Mesenchymal stem cell (in vitro differentiated cells and primary cell): ENCODE measurements around the gene PLCB1.

Experiments
- DNase-seq: peaks from one replicate; pipeline ENCODE4 v3.0.0-alpha.2; 2013
- H2AFZ ChIP-seq: one replicate; pipeline ENCODE4 v1.6.1; 2013; ENCODE audit warnings: low read depth, mild to moderate bottlenecking, control low read depth, inconsistent platforms, low read length, moderate library complexity
- H2AK5ac ChIP-seq: 2 replicates; pipeline ENCODE4 v1.6.1; 2013; ENCODE audit warnings: low read length, moderate library complexity, mild to moderate bottlenecking, inconsistent platforms; ENCODE audit not compliant: severe bottlenecking
- H2BK120ac ChIP-seq: one replicate; pipeline ENCODE4 v1.6.1; 2013; ENCODE audit warnings: low read depth, mild to moderate bottlenecking, inconsistent platforms, low read length, moderate library complexity
- H2BK12ac ChIP-seq, 2 experiments: one replicate each; pipeline ENCODE4 v1.6.1; 2013; ENCODE audit warnings: inconsistent platforms in 2 of 2, low read length in 2 of 2, mild to moderate bottlenecking in 2 of 2, moderate library complexity in 2 of 2, control low read depth in 1 of 2
- H2BK15ac ChIP-seq: one replicate; pipeline ENCODE4 v1.6.1; 2013; ENCODE audit warnings: mild to moderate bottlenecking, low read depth, inconsistent platforms; ENCODE audit not compliant: poor library complexity, severe bottlenecking
- H2BK5ac ChIP-seq: 2 replicates; pipeline ENCODE4 v1.6.1; 2013; ENCODE audit warnings: low read depth, mild to moderate bottlenecking, low read length, control low read depth, inconsistent platforms; ENCODE audit not compliant: poor library complexity, severe bottlenecking
- H3K14ac ChIP-seq, 2 experiments: one replicate each; pipeline ENCODE4 v1.6.1; 2013; ENCODE audit warnings: inconsistent platforms in 2 of 2, low read length in 2 of 2, control low read depth in 1 of 2, mild to moderate bottlenecking in 1 of 2, moderate library complexity in 1 of 2
- H3K18ac ChIP-seq, 2 experiments: one replicate each; pipeline ENCODE4 v1.6.1; 2013; ENCODE audit warnings: inconsistent platforms in 2 of 2, low read length in 2 of 2, control low read depth in 1 of 2, low read depth in 1 of 2, mild to moderate bottlenecking in 1 of 2
- H3K23ac ChIP-seq, 2 experiments: one replicate each; pipeline ENCODE4 v1.6.1; 2013; ENCODE audit warnings: inconsistent platforms in 2 of 2, low read length in 2 of 2, mild to moderate bottlenecking in 2 of 2, moderate library complexity in 2 of 2, control low read depth in 1 of 2
- H3K27ac ChIP-seq: 2 replicates; pipeline ENCODE4 v1.5.1; 2013; ENCODE audit warnings: mild to moderate bottlenecking, moderate library complexity, low read length, control low read depth, inconsistent platforms; ENCODE audit not compliant: poor library complexity, severe bottlenecking
- H3K27me3 ChIP-seq, 2 experiments: 2 replicates each; pipeline versions ENCODE4 v1.6.1 to v1.7.0; 2013; ENCODE audit warnings: low read length in 2 of 2, mild to moderate bottlenecking in 2 of 2, moderate library complexity in 2 of 2, control low read depth in 1 of 2, inconsistent platforms in 1 of 2; ENCODE audit not compliant: control insufficient read depth in 1 of 2, insufficient read depth in 1 of 2
- H3K36me3 ChIP-seq, 2 experiments: 2 replicates each; pipeline versions ENCODE4 v1.6.1 to v1.7.0; 2013; ENCODE audit warnings: low read length in 2 of 2, control low read depth in 1 of 2, inconsistent platforms in 1 of 2, low read depth in 1 of 2, mild to moderate bottlenecking in 1 of 2; ENCODE audit not compliant: insufficient read depth in 2 of 2, control insufficient read depth in 1 of 2
- H3K4ac ChIP-seq, 2 experiments: one replicate each; pipeline ENCODE4 v1.6.1; 2013; ENCODE audit warnings: inconsistent platforms in 2 of 2, low read length in 2 of 2, mild to moderate bottlenecking in 2 of 2, moderate library complexity in 2 of 2, control low read depth in 1 of 2, low read depth in 1 of 2
- H3K4me1 ChIP-seq: 2 replicates; pipeline ENCODE4 v1.6.1; 2013; ENCODE audit warnings: low read depth, low read length, control low read depth; ENCODE audit not compliant: control insufficient read depth, insufficient read depth
- H3K4me2 ChIP-seq: 2 replicates; pipeline ENCODE4 v1.6.1; 2013; ENCODE audit warnings: low read length, mild to moderate bottlenecking, inconsistent platforms; ENCODE audit not compliant: poor library complexity, severe bottlenecking
- H3K4me3 ChIP-seq, 2 experiments: 2 replicates each; pipeline versions ENCODE4 v1.5.1 to v1.7.0; 2013; ENCODE audit warnings: low read length in 2 of 2, mild to moderate bottlenecking in 2 of 2, control low read depth in 1 of 2, low read depth in 1 of 2; ENCODE audit not compliant: insufficient read depth in 1 of 2
- H3K79me1 ChIP-seq: replicated peaks from 2 replicates; pipeline ENCODE4 v1.6.1; 2013; ENCODE audit warnings: mild to moderate bottlenecking, control low read depth, low read length, inconsistent platforms; ENCODE audit not compliant: poor library complexity, severe bottlenecking
- H3K9ac ChIP-seq: 2 replicates; pipeline ENCODE4 v1.7.0; 2013; ENCODE audit warnings: mild to moderate bottlenecking, low read length, moderate library complexity
- H3K9me3 ChIP-seq: 2 replicates; pipeline ENCODE4 v1.7.0; 2013; ENCODE audit warnings: mild to moderate bottlenecking, low read length; ENCODE audit not compliant: control insufficient read depth
- H4K8ac ChIP-seq: one replicate; pipeline ENCODE4 v1.6.1; 2013; ENCODE audit warnings: inconsistent platforms, mild to moderate bottlenecking, low read length, moderate library complexity
- H4K91ac ChIP-seq: one replicate; pipeline ENCODE4 v1.6.1; 2013; ENCODE audit warnings: mild to moderate bottlenecking, low read length, inconsistent platforms
- WGBS: methylation state at CpG from one replicate; pipeline ENCODE4 v1.1.7; 2013; ENCODE audit warnings: mixed read lengths; 5-methylcytosine and 5-hydroxymethylcytosine counted together

Gene PLCB1

DNA sequence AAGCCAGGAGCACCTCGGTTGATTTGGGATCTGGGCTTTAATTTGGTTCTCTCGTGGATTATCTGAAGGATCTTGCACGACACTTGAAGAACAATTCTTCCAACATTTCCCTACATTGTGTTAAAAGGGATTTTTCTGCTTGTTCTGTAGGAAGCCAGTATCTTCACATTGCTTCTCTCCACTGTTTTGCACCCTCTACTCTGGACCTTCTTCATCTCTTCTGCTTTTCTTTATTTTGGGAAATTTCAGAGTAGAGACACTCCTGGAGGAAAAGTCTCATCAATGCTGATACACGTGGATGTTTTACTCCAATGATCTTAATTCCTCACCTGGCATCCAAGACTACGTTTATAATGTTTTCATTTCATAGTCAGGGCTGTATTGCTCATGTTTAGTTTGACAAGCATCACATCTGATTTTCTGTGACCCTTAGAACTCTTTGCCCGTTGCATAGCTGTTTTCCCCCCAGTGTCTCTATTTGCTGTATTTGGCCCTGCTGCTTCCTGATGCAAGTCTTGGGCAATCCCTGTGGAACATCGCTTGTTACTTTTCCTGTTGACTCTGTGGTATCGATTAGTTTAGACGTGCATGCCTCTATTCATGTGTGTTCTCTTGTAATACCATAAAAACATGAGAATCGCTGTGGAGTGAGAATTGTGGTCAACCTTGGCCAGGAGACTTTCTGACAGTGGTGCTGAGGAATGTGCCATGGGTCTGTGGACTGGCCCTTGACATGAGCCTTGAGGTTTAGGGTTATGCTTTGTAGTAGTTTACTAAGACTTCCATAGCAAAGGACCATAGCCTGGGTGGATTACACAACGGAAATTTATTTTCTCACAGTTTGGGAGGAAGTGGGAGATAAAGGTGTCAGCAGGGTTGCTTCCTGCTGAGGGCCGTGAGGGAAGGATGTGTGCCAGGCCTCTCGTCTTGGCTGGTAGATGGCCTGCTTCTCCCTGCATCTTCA, 12.5 kb downstream of the PLCB1 start:
- Histone ChIP-seq H3K79me1 (no peaks in the 10 kb centered on the region), H2BK5ac (no peak overlapping the region)

GRCh38 chr20:8145246-8146168, 13.4 kb downstream of the PLCB1 start:
- H3K18ac ChIP-seq, result peak overlapping the region in 1 of 2 experiments; percentile 43
- H4K91ac ChIP-seq, result no peak overlapping the region
- no peak overlapping the region for H3K4ac ChIP-seq
- H3K9me3 ChIP-seq, result no peaks in the 10 kb centered on the region
- H3K9ac ChIP-seq, result no peak overlapping the region
- H3K4me3 ChIP-seq, result no peak overlapping the region
- H3K79me1 ChIP-seq, result no peaks in the 10 kb centered on the region
- H2BK15ac ChIP-seq, result no peak overlapping the region
- no peak overlapping the region for H2BK5ac ChIP-seq
- H3K27me3 ChIP-seq, result no peaks in the 10 kb centered on the region
- H2AFZ ChIP-seq, result no peak overlapping the region
- no peak overlapping the region for H2BK12ac ChIP-seq
- no peak for DNase-seq
- H3K36me3 ChIP-seq, result no peaks in the 10 kb centered on the region
- H3K14ac ChIP-seq, result no peak overlapping the region
- peaks cover 2% of the 10 kb centered on the region for H3K4me1 ChIP-seq
- no peak overlapping the region for H3K27ac ChIP-seq
- peak overlapping the region; percentile 4 for H4K8ac ChIP-seq
- 93% methylated on average over 4 of the region's 8 CpGs for WGBS
- no peak overlapping the region for H3K23ac ChIP-seq
- no peak overlapping the region for H2AK5ac ChIP-seq
- no peak overlapping the region for H2BK120ac ChIP-seq
- H3K4me2 ChIP-seq, result no peak overlapping the region

More for the DNA sequence above, 12.5 kb downstream of the PLCB1 start:
- no peaks in the 10 kb centered on the region for H3K27me3 ChIP-seq
- H3K14ac ChIP-seq, result no peak overlapping the region
- H3K18ac ChIP-seq, result no peak overlapping the region
- H2BK120ac ChIP-seq, result no peak overlapping the region
- no peak overlapping the region for H4K91ac ChIP-seq
- DNase-seq, result peak; percentile 72
- peaks cover 2% of the 10 kb centered on the region for H3K4me1 ChIP-seq
- H2AFZ ChIP-seq, result no peak overlapping the region
- no peak overlapping the region for H3K4me3 ChIP-seq
- H2AK5ac ChIP-seq, result no peak overlapping the region
- no peak overlapping the region for H3K27ac ChIP-seq
- no peak overlapping the region for H3K4me2 ChIP-seq
- H3K23ac ChIP-seq, result no peak overlapping the region
- no peak overlapping the region for H3K4ac ChIP-seq
- no peak overlapping the region for H2BK15ac ChIP-seq
- H4K8ac ChIP-seq, result peak overlapping the region; percentile 4
- H3K9me3 ChIP-seq, result no peaks in the 10 kb centered on the region
- H2BK12ac ChIP-seq, result no peak overlapping the region
- no peak overlapping the region for H3K9ac ChIP-seq
- 57% methylated on average over 12 of the region's 13 CpGs for WGBS
- no peaks in the 10 kb centered on the region for H3K36me3 ChIP-seq

DNA sequence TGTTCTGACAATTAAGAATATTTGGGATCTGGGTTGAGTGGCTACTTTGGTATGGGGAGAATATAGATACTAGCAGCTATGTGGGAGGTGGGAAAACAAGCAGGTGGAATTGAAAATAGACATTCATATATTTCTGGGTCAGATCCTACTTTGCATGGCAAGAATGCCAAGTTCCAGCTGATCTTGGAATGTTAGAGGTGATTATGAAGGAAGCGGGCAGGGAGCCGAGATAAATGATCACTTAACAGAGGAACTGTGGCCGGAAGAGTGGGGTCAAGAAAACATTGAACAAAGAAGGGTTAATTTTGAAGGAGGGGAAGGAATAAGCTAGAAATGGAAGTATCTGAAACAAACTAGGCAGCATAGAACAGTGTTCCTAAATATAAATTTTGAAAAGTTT, 15.4 kb downstream of the PLCB1 start:
- no peaks in the 10 kb centered on the region for H3K79me1 ChIP-seq
- no peak overlapping the region for H3K18ac ChIP-seq
- no peak overlapping the region for H3K4me3 ChIP-seq
- H2BK120ac ChIP-seq, result no peak overlapping the region
- H3K4me2 ChIP-seq, result no peak overlapping the region
- H3K36me3 ChIP-seq, result no peaks in the 10 kb centered on the region
- H3K4ac ChIP-seq, result no peak overlapping the region
- no peak for DNase-seq
- H2BK5ac ChIP-seq, result no peak overlapping the region
- no peak overlapping the region for H2BK12ac ChIP-seq
- no peak overlapping the region for H3K27ac ChIP-seq
- H3K4me1 ChIP-seq, result peaks cover 2% of the 10 kb centered on the region
- no peak overlapping the region for H3K14ac ChIP-seq
- H2AFZ ChIP-seq, result no peak overlapping the region
- 98% methylated on average over 3 of the region's 3 CpGs for WGBS
- no peaks in the 10 kb centered on the region for H3K27me3 ChIP-seq
- H4K8ac ChIP-seq, result no peak overlapping the region
- no peak overlapping the region for H2AK5ac ChIP-seq
- no peak overlapping the region for H4K91ac ChIP-seq
- no peak overlapping the region for H3K9ac ChIP-seq
- no peak overlapping the region for H3K23ac ChIP-seq
- H2BK15ac ChIP-seq, result no peak overlapping the region
- H3K9me3 ChIP-seq, result no peaks in the 10 kb centered on the region

- H2BK120ac ChIP-seq, result no peak overlapping the region
- DNase-seq, result no peak
- no peak overlapping the region for H2BK15ac ChIP-seq
- no peak overlapping the region for H2BK5ac ChIP-seq
- H4K91ac ChIP-seq, result no peak overlapping the region
- no peak overlapping the region for H2AFZ ChIP-seq
- no peak overlapping the region for H3K18ac ChIP-seq
- no peak overlapping the region for H3K9ac ChIP-seq
- H3K4me2 ChIP-seq, result no peak overlapping the region
- no peaks in the 10 kb centered on the region for H3K36me3 ChIP-seq
- no peak overlapping the region for H4K8ac ChIP-seq
- no peak overlapping the region for H3K4me3 ChIP-seq
- no peak overlapping the region for H2BK12ac ChIP-seq
- no peak overlapping the region for H3K23ac ChIP-seq
- no peaks in the 10 kb centered on the region for H3K27me3 ChIP-seq
- H3K4me1 ChIP-seq, result peaks cover 2% of the 10 kb centered on the region
- no peak overlapping the region for H2AK5ac ChIP-seq
- H3K9me3 ChIP-seq, result no peaks in the 10 kb centered on the region
- H3K79me1 ChIP-seq, result no peaks in the 10 kb centered on the region
- H3K14ac ChIP-seq, result no peak overlapping the region
- H3K27ac ChIP-seq, result no peak overlapping the region
- H3K4ac ChIP-seq, result no peak overlapping the region
Observed at GRCh38 chr20:8148501-8148900, 16.4 kb downstream of the PLCB1 start.
